ENCODE results near the gene EFHD1.

EFHD1 gene, protein sequence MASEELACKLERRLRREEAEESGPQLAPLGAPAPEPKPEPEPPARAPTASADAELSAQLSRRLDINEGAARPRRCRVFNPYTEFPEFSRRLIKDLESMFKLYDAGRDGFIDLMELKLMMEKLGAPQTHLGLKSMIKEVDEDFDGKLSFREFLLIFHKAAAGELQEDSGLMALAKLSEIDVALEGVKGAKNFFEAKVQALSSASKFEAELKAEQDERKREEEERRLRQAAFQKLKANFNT

DNA sequence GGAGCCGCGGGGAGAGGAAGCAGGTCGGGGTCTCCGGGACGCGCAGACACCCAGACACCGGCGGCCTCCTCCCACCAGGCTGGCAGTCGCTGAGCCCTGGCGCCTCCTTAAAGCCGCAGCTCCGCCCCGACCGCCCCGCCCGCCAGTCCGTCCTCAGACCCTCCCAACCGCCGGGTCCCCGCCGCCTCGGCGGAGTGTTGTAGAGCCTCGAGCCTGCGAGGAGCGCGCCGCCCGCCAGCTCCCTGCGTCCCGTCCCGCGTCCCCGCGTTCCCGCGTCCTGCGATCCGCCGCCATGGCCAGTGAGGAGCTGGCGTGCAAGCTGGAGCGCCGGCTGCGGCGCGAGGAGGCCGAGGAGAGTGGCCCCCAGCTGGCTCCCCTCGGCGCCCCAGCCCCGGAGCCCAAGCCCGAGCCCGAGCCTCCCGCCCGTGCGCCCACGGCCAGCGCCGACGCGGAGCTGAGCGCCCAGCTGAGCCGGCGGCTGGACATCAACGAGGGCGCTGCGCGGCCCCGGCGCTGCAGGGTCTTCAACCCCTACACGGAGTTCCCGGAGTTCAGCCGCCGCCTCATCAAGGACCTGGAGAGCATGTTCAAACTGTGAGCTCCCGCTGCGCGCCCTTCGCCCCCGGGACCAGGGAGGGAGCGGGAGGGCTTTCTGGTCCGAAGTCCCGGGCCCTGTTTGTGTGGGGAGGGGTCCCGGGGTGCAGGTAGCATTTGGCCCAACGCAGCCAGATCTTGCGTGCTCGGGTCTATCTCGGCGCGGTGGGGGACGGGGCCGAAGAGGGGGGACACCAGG is at the start of gene EFHD1:
EFHD1 (plus strand) TSS at position 192 of the 793 bp plus-strand sequence; CDS start at position 293, 101 bp downstream.
- DNase-seq, result peak; percentile 89

DNA sequence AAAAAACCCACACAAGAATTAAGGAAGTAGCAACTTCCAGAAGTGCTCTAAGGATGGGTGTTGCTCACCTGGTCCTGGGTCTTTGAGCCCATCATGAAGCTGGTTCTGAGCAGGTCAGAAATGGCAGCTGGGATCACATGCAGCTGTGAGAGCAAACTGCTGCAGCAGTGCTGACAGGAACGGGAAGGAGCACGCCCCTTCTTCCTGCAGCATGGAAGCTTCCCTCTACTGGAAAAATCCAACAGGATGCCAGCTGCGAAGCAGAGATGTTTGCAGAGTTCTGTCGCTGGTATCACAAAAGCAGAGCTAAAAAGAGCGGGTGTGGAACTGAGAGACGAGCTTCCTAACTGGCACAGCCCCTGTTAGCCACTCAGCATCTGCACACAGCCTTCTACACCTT is 49.2 kb upstream of the EFHD1 start:
- DNase-seq, result no peak

DNA sequence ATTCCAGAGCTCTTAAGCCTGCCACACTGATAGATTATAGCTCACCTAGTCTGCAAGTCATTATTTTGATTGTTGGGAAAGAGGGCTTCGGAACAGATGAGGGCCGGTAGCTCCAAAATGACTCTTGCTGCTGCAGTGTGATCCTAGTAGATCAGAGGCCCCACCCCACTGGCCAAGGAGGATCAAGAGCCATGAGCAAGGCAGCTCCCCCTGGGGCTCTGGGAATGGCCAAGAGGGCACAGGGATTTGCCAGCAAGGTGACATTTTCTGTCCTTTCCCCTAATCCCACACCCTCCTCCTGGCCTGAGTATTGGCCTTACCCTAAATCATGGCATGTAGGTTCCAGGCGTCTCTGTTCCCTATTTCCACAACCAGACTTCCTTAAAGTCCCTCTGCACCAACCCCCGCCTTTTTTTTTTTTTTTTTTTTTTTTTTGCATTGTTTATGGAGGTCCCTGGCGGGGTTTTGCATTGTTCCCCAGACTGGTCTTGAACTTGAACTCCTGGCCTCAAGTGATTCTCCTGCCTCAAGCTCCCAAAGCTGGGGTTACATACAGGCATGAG is 46.4 kb upstream of the EFHD1 start:
- no peak for DNase-seq

DNA sequence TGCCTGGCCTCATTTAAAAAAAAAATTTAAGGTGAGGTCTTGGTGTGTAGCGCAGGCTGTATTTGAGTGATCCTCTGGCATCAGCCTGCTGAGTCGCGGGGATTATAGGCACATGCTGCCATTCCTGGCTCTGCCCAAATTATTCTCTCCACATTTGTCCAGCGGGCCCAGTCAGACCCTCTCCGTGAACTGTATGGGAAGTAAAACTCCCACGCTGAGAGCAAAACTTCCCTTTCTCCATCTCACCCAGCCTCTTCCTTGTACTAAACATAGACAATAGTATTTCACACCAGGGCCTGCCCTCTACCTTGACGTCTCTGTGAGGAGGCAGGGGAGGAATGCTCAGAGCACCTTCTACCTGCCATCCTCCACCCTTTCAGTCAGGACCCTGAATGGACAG is 45.9 kb upstream of the EFHD1 start:
- DNase-seq, result no peak

DNA sequence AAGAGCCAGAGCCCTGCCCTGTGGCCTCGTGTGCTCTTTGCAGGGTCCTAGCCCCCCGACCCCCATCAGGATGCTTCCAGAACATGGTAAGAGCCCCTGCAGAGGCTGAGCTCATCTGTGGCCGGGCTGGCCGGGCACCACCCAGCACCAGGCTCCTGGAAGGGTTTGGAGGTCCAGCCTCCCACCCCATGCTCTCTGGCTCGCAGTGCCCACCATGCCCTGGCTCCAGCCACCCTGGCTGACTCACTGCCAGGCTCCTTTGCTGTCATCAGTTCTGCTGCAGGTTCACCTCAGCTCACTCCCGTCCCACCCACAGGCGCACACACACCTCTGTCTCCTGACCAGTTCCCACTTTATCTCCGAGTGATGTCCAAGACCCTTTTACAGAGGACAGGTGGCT is 45.4 kb upstream of the EFHD1 start:
- DNase-seq, result no peak

DNA sequence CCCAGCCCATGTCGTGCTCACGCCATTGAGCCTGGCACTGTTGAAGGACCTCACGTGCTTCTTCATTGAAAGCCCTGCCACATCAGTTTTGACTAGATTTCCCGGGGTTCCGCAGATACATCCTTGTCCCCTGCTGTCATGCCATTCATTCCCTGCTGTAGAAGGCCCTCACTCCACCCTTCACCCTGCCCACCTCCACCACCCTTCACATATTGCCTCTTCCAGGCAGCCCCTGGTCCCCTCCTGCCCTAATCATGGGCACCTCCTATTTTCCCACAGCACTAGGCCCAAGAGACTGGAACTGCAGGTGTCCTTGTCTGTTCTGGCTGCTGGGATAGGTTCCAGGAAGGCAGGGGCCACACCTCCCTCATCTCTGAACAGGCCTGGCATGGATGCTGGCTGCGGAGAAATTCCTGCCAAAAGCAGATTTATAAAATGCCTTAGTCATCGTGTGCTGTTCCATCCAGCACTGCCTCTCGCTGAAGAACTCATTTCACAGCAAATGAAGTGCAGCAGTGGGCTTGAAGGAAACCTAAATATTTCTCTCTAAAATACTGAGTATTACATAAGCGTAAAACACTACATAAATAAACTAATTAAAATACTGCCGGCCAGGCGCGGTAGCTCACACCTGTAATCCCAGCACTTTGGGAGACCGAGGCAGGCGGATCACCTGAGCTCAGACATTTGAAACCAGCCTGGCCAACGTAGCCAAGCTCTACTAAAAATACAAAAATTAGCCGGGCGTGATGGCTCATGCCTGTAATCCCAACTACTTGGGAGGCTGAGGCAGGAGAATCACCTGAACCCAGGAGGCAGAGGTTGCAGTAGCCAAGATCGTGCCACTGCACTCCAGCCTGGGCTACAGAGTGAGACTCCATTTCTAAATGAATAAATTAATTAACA is 44.5 kb upstream of the EFHD1 start:
- DNase-seq, result no peak

DNA sequence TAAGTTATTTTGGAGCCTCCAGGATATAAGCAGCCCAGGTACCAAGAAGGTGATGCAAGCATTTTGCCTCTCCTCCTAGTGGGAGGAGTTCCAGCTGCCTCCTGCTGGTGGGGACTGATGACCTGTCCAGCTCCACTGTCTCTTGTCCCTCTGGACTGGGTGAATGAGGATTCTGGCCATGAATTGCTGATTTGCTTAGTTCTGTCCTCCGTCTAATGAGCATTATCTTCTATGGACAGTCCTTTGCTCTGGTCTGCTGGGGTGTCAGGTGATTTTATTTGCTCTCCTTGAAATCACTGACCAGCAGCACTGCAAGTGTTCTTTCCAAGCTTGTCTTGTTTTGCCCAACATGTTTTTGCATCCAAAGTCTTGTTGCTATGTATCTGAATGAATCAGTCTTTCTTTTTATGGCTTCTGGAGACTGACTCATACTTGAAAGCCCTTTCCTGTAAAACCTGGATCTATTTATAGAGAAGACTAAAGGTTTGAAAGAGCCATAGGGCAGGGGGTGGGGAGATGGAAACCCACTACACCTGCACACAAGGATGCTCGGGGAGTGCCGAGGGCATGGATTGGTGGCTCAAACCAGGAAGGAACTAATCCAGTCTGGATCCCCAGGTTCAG is 40.5 kb upstream of the EFHD1 start:
- DNase-seq, result no peak

DNA sequence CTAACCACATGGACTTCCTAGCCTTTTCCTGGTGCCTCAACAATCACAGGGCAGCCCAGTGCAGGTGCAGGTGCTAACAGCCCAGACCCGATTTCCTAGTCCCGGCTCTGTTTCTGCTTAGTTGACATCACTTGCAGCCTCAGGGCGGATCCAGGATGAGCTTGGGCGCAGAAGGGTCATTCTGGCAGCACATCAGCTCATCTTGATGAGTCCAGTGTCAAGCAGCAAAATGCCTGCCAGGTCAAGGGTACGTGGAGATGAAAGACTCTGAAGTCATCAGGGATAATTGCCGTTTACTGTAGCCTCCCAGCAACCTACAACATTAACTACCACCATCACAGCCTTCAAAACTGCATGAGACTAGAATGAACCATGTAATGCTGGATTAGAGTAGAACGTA is 39.4 kb upstream of the EFHD1 start:
- DNase-seq, result no peak

DNA sequence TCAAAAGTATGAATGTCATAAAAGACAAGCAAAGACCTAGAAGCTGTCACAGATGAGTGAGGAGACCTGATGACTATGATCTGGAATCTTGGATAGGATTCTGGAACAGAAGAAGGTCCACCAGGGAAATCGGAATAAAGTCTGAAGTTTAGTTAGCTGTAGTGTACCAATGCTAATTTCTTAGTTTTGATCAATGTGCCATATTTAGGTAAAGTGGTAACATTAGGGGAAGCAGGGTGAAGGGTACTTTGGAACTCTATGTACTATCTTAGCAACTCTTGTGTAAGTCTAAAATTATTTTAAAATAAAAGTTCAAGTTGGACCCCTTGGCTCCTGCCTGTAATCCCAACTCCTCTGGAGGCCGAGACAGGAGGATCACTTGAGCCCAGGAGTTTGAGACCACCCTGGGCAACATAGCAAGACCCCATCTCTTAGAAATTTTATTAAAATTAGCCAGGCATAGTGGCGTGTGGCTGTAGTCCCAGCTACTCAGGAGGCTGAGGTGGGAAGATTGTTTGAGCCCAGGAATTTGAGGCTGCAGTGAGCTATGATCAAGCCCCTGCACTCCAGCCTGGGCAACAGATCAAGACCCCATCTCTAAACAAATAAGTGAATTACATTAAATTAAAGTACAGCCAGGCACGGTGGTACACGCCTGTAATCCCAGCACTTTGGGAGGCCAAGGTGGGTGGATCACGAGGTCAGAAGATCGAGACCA is 35.9 kb upstream of the EFHD1 start:
- DNase-seq, result no peak

DNA sequence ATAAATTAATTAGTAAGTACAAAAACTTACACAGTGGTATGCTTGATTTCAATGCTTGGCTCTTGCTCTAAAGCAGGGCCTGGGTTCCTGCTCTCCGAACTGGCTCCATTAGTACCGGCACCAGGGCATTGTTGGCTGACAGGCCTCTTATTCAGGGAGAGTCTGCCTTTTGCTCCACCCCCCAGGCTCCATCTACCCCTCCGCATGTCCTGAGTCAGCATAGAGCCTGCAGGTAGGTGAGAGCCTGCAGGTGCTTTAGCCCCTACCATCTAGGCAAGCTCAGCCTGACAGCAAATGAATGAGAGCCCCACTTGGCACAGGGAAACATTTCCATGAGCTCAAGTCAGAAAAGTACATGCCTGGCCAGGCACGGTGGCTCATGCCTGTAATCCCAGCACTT is 35.1 kb upstream of the EFHD1 start:
- DNase-seq, result no peak

DNA sequence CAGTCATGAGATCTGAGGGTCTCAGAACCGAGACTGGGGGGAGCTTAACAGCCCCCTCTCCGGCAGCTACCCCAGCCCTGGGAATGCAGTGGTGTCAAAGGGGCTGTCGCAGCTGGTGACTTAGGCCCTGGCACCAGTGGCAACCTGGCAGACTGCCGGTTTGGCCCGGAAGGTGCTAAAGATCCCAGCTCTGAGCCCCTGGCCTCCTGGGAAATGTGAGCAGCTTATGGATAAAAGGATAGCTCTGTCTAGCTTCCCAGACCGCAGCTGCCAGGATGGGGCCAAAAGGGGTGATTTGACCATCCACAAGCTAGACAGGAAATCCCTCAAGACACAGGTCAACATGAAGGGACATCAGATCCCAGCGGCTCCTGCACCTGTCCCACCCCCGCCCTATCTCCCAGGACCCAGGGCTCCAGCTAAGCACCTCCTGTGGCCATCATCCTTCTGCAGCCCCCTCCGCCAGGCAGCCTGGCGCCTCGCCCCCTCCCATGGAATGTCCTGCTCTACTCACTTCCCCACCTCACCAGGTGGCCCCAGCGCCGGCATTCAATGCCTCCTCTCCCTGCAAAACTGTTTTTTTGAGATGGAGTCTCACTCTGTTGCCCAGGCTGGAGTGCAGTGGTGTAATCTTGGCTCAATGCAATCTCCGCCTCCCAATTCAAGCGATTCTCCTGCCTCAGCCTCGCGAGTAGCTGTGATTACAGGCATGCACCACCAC is 33.2 kb upstream of the EFHD1 start:
- DNase-seq, result peak; percentile 80

DNA sequence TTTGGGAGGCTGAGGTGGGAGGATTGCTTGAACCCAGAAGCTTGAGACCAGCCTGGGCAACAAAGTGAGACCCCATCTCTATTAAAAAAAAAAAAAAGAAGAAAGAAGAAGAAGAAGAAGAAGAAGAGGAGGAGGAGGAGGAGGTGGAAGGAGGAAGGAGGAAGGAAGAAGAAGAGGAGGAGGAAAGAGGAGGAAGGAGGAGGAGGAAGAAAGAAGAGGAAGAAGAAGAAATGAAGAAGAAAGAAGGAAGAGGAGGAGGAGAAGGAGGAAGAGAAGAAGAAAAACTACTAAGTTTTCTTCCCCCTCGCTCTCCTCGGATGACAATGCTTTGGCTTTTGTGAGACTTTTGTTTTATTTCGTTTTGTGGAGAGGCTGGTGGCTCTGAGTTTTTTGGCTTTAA is 30.1 kb upstream of the EFHD1 start:
- no peak for DNase-seq

DNA sequence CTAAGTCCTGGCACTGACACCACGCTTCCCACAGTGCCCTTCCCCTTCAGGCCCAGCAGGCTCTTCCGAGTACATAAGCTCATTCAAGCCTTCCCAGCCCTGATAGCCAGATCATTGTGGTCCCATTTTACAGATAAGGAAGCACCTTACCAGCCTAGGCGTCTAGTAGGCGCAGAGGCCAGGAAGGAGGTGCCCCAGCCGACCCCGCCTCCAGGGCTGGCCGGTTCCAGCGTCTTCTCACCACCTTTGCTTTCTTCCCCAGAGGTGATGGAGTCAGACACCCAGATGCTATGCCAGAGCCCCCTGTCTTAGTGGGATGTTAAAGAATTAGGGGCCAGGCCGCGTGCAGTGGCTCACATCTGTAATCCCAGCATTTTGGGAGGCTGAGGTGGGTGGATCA is 28.9 kb upstream of the EFHD1 start:
- DNase-seq, result no peak

DNA sequence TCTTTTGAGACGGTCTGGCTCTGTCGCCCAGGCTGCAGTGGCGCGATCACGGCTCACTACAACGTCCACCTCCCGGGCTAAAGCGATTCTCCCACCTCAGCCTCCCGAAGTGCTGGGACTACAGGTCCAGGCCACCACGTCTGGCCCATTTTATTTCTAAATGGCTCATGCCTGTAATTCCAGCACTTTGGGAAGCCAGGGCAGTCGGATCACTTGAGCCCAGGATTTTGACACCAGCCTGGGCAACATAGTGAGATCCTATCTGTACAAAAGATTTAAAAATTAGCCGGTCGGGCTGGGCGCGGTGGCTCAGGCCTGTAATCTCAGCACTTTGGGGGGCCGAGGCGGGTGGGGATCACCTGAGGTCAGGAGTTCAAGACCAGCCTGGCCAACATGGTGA is 26.4 kb upstream of the EFHD1 start:
- no peak for DNase-seq

DNA sequence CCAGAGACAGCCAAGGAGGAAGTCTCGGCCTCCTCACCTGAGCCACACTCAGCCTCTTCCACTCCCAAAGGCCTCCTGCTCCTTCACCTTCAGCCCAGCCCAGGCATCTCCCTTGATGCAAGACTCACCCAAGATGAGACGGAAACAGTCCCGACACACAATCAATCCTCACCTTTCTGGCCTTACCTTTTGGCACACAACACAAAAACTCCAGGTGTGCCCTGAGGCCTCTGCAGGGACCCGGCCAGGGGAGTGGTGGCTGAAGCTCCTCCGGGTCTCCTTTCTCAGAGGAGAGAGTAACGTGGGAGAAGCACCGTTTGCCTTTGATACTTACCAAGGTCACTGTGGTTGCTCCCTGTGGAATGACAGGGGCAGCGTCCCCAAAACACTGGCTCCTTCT is 23.8 kb upstream of the EFHD1 start:
- DNase-seq, result no peak

DNA sequence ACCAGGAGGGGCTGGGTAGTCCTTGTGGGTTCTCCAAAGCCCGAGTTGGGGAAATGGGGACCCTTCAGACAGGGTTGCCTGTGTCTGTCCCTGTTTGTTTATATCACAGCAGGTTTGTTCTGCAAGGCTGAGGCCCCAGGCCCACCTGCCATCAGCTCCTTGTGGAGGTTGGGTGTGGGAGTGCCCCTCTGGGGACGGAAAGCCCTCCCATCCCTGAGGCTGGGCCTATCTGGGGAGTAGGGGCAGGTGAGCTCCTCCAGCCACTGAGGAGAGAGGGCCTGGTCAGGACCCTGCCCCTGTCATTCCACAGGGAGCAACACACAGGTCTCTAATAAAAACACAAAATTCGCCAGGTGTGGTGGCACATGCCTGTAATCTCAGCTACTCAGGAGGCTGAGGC is 23.3 kb upstream of the EFHD1 start:
- DNase-seq, result no peak

DNA sequence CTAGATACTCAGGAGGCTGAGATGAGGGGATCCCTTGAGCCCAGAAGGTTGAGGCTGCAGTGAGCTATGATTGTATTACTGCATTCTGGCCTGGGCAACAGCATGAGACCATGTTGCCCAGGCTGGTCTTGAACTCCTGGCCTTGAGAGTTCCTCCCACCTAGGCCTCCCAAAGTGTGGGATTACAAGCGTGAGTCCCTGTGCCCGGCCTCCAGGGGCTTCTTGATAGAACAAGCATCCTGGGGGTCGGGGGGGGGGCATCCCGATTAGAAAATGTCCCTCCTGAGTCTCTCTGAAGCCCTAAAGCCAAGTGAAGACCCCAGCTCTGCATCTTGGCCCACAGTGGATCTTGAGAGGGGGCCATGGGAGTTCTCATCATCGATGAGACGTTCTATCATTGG is 22.3 kb upstream of the EFHD1 start:
- DNase-seq, result no peak

DNA sequence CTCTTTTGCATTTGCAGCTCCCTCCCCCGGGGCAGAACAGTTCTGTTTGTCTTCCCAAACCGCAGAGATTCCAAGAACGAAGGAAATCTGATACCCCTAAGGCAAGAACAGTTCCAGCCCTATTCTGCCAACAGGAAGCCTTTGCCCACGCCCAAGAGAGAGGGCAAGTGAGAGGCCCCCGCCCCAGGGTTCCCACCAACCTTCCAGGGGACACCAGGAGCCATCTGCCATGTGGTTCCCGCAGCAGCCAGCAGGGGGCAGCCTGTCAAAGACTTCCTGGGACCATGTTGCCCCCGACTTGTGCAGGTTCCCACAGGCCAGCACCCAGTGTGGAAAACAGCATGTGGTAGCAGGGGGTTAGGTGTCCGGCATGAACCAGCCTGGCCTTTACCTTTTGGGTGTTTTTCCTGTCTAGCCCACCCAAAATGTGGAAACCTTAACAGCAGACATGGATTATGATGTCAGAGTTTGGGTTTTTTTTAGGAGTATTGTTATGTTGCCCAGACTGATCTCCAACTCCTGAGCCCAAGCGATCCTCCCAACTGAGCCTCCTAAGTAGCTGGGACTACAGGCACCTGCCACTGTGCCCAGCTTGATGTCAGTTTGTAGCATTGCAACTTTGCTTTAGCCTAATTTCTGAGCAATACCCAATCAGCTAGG is 21.7 kb upstream of the EFHD1 start:
- DNase-seq, result peak; percentile 82

DNA sequence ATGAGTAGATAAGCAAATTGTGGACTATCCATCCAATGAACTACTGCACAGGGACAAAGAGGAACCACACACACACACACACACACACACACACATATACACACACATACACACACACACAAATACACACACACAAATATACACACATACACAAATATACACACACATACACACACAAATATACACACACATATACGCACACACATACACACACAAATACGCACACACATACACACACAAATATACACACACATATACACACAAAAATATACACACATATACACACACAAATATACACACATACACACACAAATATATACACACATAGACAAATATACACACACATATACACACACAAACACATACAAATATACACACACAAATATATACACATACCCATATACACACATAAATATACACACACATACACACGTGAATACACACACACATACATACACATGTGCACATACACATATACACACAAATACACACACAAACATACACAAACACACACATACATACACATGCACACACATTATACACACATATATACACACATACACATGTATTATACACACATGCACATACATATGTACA is 19.8 kb upstream of the EFHD1 start:
- DNase-seq, result no peak

DNA sequence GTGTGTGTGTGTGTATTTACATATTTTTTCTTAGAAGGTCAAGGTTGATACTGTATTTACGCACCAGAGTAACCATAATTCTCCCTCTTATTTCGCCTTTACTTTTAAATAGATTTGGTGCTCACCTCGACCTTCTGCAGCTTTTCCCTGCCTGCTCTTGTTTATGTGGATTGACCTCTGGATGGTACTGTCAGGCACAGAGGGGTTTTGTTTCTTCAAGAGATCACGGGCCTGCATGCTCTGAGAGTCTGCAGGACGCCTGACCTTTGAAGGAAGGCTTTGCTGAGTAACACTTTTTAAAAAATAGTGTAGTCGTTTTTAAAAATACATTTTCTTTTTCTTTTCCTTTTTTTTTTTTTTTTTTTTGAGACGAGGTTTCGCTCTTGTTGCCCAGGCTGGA is 18.1 kb upstream of the EFHD1 start:
- no peak for DNase-seq

DNA sequence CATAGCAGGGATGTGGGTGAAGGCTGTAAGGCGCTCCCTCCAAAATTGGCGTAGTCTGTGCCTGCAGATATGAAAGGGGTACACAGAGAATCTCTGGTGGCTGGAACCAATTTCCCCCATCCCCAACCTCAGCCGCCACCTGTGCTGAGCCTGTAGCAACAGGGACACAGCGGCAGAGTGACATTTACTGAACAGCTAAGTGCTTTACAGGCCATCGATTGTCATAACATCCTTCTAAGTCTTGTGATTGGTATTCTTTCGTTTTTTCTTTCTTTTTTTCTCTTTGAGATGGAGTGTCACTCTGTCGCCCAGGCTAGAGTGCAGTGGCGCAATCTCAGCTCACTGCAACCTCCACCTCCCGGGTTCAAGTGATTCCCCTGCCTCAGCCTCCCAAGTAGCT is 12.2 kb upstream of the EFHD1 start:
- no peak for DNase-seq
